H1 (cell line): ENCODE data around the gene LHFPL3. TPM values are rescaled to one million over a fixed set of nuclear protein-coding genes. Genes with fewer than 3 reads are reported as not detected.

Source experiments
- CHD7 ChIP-seq: fragments of 300-600 bp; sonication (generic); IDR thresholded peaks from 2 replicates; pipeline ENCODE4 v1.7.1; 2012; ENCODE audit warnings: low read length, moderate library complexity, mild to moderate bottlenecking, inconsistent platforms; ENCODE audit not compliant: insufficient replicate concordance
- polyA plus RNA-seq, 7 experiments: library from polyadenylated mRNA; depleted of rRNA in 3 of 7; stranded (reverse) in 5 of 7; unstranded in 2 of 7; fragments of >200 nt in 5 of 7; fragments of 200-250 nt in 2 of 7; gene quantifications; 1 replicate in 5 of 7; 2 replicates in 1 of 7; 4 replicates in 1 of 7; pipeline versions ENCODE4 v1.2.1 to v1.2.3, GENCODE V29; 2011 to 2013; ENCODE audit warnings: missing spikeins in 2 of 7, mixed read lengths in 2 of 7
- total RNA-seq: library from RNA; stranded (reverse); fragmentation: NEBNext Ultra II Directional; extraction: Animal tissue kit (Norgen Biotek cat#: 25700); gene quantifications from 2 replicates; pipeline ENCODE4 v1.2.1, GENCODE V29; 2021

Gene LHFPL3
- total and polyA plus RNA-seq, 2 of the 8 experiments (the other 6 are each of a cell fraction or from before 2014, with no cell fraction given): 0.24 to 0.50 TPM

- no peak for TF ChIP-seq CHD7
Observed at GRCh38 chr7:104855861-104856260, 527.5 kb downstream of the LHFPL3 start (continued).
